Measurements from ENCODE around the gene POLG2.
"Not testable (repeated sequence)": the region's sequence is repeated elsewhere in the genome, so short reads cannot be mapped to it uniquely, and the experiment has no call there.

Gene POLG2

GRCh38 chr17:64505340-64506200 lies 8.7 kb upstream of the POLG2 start:
- peak; percentile 88 for DNase-seq (ENCODE audit: low spot score)

- DNase-seq (ENCODE audit: low spot score): no peak
Observed at GRCh38 chr17:64504769-64505339, 8.0 kb upstream of the POLG2 start.

GRCh38 chr17:64503821-64504768 lies 7.2 kb upstream of the POLG2 start:
- DNase-seq (ENCODE audit: low spot score): no peak

- DNase-seq (ENCODE audit: low spot score): no peak
Observed at GRCh38 chr17:64503341-64503740, 6.5 kb upstream of the POLG2 start.

GRCh38 chr17:64502809-64503208 lies 6.0 kb upstream of the POLG2 start:
- no peak for DNase-seq (ENCODE audit: low spot score)

- DNase-seq (ENCODE audit: low spot score): no peak
Observed at GRCh38 chr17:64502021-64502420, 5.2 kb upstream of the POLG2 start.

GRCh38 chr17:64500862-64501765 lies 4.3 kb upstream of the POLG2 start:
- no peak for DNase-seq (ENCODE audit: low spot score)

GRCh38 chr17:64500487-64500859 lies 3.6 kb upstream of the POLG2 start:
- no peak for DNase-seq (ENCODE audit: low spot score)

GRCh38 chr17:64499805-64500486 lies 3.1 kb upstream of the POLG2 start:
- DNase-seq (ENCODE audit: low spot score): no peak

GRCh38 chr17:64498308-64499203 lies 1.7 kb upstream of the POLG2 start:
- DNase-seq (ENCODE audit: low spot score): no peak

- no peak for DNase-seq (ENCODE audit: low spot score)
Observed at GRCh38 chr17:64497565-64498035, 746 bp upstream of the POLG2 start.

- no peak for DNase-seq (ENCODE audit: low spot score)
Observed at GRCh38 chr17:64496348-64496785, 487 bp downstream of the POLG2 start.

GRCh38 chr17:64495300-64495699 lies 1.6 kb downstream of the POLG2 start:
- DNase-seq (ENCODE audit: low spot score): not testable (repeated sequence)

- no peak for DNase-seq (ENCODE audit: low spot score)
Observed at GRCh38 chr17:64494121-64494520, 2.7 kb downstream of the POLG2 start.

GRCh38 chr17:64492481-64493109 lies 4.3 kb downstream of the POLG2 start:
- DNase-seq (ENCODE audit: low spot score): no peak

GRCh38 chr17:64491994-64492393 lies 4.9 kb downstream of the POLG2 start:
- DNase-seq (ENCODE audit: low spot score): no peak

GRCh38 chr17:64491034-64491860 lies 5.6 kb downstream of the POLG2 start:
- DNase-seq (ENCODE audit: low spot score): peak; percentile 16

GRCh38 chr17:64488301-64488700 lies 8.6 kb downstream of the POLG2 start:
- DNase-seq (ENCODE audit: low spot score): no peak
